NCI-H128 (cell line): ENCODE results near the gene CAPRIN1.

ENCODE experiments used
- DNase-seq: peaks from one replicate; lab custom pipeline; 2025; ENCODE audit not compliant: unreplicated experiment; lab: John Stamatoyannopoulos, UW

CAPRIN1 gene

DNA sequence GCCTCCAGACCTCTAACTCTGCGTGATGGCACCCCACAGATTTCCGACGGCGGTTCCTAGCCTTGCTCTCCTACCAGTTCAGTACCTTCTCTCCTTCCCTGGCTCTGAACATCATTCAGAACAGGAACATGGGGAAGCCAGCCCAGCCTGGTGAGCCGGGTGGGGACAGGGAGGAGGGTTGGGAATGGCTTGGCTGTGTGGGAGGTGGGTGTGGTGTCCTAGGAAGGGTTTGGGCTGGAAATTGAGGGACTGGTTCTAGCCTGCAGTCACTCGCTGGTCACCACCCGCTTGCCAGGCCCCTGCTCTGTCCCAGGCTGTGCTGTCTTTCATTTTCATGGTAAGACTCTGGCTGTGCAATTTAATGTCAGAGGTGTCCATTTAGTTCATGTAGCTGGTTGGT is 87.8 kb downstream of the CAPRIN1 start:
- no peak for DNase-seq

GRCh38 chr11:34140149-34140548 is 88.6 kb downstream of the CAPRIN1 start:
- DNase-seq: no peak

DNA sequence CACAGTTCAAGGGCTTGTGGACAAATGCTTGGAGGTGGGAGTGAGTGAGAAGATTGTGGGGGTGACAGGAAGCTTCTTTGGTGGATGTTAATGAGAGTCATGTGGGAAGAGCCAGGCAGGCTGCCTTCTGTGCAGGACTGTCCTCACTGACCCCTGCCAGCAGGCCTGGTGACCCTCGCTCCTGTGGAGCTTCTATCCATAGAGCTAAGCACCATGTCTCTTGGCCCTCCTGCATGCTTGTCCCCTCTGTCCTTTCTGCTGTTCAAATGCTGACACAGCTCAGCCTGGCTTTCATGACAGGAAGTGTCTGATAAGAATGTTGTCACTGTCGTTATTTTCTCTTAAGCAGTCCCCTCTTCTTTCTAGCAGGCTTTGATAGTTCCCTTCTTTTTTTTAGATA is 91.5 kb downstream of the CAPRIN1 start:
- no peak for DNase-seq

- no peak for DNase-seq
Observed at GRCh38 chr11:34145073-34145472, 93.5 kb downstream of the CAPRIN1 start.

GRCh38 chr11:34145847-34146381 is 94.4 kb downstream of the CAPRIN1 start:
- DNase-seq: no peak

- no peak for DNase-seq
Observed at GRCh38 chr11:34146411-34146810, 94.9 kb downstream of the CAPRIN1 start.

DNA sequence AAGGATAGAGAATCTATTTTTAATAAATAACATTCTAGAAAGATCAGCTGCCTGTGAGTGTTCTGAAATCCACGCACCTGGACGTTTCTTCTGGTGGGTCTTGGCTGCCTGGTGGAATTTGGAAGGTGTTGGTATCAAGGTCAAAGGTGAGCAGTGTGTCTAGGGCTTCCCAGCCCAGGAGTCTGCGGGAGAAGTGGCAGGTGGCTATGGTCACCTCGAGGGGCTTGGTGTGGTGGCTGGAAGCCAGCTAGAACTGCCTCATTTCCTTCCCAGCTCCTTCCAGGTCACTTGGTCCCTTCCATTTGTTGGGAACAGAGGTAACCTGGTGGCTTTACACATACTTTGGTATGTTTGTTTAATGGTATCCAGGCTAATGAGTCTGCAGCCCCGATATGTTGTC is 95.3 kb downstream of the CAPRIN1 start:
- no peak for DNase-seq

GRCh38 chr11:34147581-34147980 is 96.0 kb downstream of the CAPRIN1 start:
- no peak for DNase-seq

DNA sequence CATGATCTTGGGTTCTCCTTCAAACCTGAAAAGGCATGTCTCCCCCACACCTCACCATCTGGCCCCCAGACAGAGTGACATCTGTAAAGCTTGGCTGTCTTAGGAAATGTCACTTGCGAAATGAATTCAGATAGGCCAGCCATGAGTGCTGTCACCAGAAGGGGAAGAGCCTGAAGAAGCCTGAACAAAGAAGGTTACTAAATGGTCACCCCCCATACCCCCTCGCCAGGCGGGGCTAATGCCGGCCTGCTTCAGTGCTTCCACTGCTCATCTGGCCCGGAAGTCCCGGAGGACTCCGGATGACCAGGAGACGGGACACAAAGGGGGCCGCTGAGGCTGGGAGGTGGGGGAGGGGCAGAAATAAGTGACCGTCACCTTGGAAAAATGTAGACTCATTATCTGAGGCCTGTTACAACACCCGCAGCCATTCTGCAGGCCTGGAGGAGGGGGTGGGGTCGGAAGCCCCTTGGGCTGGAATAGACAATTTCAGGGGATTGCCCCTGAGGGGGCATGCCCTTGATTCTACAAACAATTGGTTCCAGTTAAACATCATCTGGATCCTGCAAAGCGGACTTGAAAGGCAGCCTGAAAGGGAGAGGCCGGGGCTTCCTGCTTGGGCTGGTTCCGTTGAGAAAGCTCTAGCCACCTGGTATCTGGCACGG is 97.1 kb downstream of the CAPRIN1 start:
- no peak for DNase-seq

DNA sequence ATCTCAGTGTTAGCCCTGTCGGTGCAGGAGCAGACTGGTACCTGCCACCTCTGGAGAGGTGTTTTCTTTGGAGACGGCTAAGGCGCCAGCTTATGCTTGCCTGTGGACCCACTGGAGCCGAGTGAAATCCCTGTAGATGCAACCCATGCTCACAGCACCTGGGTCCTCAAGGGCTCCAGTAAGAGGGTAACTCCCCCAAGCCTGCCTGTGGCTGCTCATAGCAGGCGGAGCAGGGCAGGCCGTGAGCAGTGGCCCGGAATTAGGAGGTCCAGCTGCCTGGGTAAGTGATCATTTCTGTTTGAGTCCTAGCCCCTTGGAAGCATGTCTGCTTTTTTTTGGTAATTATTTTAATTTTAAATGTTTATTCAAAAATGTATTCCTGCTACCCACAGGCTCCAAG is 97.7 kb downstream of the CAPRIN1 start:
- no peak for DNase-seq

- DNase-seq: no peak
Observed at GRCh38 chr11:34149786-34150185, 98.3 kb downstream of the CAPRIN1 start.

DNA sequence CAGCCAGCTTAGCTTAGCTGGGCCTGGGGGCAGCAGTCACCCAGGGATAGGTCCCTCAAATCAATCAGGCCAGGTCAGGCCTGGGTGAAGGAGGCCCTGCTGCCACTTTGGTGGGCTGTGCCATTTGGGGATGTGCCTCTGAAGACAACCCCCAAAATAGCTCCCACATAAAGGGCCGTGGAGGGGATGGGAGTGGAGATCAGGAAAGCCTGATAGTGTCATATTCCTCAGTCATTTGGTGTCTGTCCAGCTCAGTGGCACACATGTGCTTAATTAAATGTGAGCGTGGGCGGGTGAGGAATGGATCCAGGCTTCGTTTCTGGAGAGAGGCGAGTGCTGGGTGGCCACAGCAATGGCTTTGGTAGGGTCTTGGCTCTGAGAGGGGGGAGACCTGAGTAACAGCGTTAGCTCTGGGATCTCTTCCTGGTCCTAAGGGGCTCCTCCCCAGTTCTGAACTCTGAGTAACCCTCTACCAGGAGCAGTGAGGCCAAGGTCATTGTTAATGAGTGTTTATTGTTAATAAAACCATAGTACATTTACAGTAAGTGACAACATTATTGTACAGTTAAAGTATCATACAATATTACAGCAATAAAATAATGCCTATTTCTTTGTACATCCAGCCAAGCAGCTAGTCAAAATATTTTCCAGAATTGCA is 99.1 kb downstream of the CAPRIN1 start:
- no peak for DNase-seq
